GM12878 (cell line): Measurements from ENCODE around the gene MYOM1.
"Not testable (repeated sequence)": the region's sequence is repeated elsewhere in the genome, so short reads cannot be mapped to it uniquely, and the experiment has no call there.

Experiments
- E2F4 ChIP-seq: IDR thresholded peaks from 2 replicates; pipeline ENCODE4 v1.6.1; 2012; ENCODE audit warnings: low read depth, low read length, improper control_type of control experiment
- RCOR1 ChIP-seq: conservative IDR thresholded peaks from 2 replicates; pipeline ENCODE4 v1.6.1; 2012; ENCODE audit warnings: low read depth, low read length, improper control_type of control experiment
- TF ChIP-seq, protein P1 (sequence below): fragments of 450-650 bp; IDR thresholded peaks from 2 replicates; pipeline ENCODE4 v1.6.1; 2016; ENCODE audit warnings: mild to moderate bottlenecking

- TF ChIP-seq, protein P1, sequence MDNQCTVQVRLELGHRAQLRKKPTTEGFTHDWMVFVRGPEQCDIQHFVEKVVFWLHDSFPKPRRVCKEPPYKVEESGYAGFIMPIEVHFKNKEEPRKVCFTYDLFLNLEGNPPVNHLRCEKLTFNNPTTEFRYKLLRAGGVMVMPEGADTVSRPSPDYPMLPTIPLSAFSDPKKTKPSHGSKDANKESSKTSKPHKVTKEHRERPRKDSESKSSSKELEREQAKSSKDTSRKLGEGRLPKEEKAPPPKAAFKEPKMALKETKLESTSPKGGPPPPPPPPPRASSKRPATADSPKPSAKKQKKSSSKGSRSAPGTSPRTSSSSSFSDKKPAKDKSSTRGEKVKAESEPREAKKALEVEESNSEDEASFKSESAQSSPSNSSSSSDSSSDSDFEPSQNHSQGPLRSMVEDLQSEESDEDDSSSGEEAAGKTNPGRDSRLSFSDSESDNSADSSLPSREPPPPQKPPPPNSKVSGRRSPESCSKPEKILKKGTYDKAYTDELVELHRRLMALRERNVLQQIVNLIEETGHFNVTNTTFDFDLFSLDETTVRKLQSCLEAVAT, result not testable (repeated sequence)
- TF ChIP-seq RCOR1, E2F4: not testable (repeated sequence)
These were observed 21.4 kb downstream of the MYOM1 start for GRCh38 chr18:3198260-3198860.
